ENCODE data around the gene SLC44A5.
"Not testable (repeated sequence)": the region's sequence is repeated elsewhere in the genome, so short reads cannot be mapped to it uniquely, and the experiment has no call there.

SLC44A5 gene

DNA sequence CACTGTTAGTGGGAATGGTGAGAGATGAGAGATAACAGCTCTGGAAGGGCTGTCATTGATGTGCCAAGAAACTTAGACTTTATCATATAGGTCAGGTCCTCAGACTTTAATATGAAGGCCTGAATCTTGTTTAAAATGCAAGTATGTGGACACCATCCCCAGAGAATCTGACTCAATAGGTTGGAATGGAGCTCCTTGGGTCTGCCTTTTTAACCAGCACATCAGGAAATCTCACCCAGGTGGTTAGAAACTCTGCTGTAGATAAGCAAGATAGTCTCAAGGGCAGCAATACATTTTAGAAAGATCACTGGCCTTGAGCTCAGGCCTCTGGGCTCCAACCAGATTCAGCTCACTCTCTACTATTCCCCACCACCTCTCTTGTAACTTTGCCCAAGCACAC lies 180.4 kb downstream of the SLC44A5 start:
- Histone ChIP-seq H3K4me3 (ENCODE audit: low read depth in 1 of 2, low read length in 2 of 2) (no peak overlapping the region), H3K9ac (ENCODE audit: low read length) (no peak overlapping the region), H3K27me3 (ENCODE audit: control insufficient read depth in 1 of 2, insufficient read depth in 2 of 2, low read length in 2 of 2) (no peaks in the 10 kb centered on the region), H3K27ac (ENCODE audit: low read depth, low read length) (no peak overlapping the region), H3K9me3 (ENCODE audit: low read length) (no peaks in the 10 kb centered on the region), H3K36me3 (ENCODE audit: insufficient read depth, low read length) (no peaks in the 10 kb centered on the region), H3K4me1 (ENCODE audit: insufficient read depth, low read length) (no peaks in the 10 kb centered on the region)

- Histone ChIP-seq H3K4me1 (ENCODE audit: insufficient read depth, low read length) (no peaks in the 10 kb centered on the region), H3K9ac (ENCODE audit: low read length) (no peak overlapping the region), H3K4me3 (ENCODE audit: low read depth in 1 of 2, low read length in 2 of 2) (no peak overlapping the region), H3K9me3 (ENCODE audit: low read length) (no peaks in the 10 kb centered on the region), H3K27me3 (ENCODE audit: control insufficient read depth in 1 of 2, insufficient read depth in 2 of 2, low read length in 2 of 2) (no peaks in the 10 kb centered on the region), H3K27ac (ENCODE audit: low read depth, low read length) (no peak overlapping the region), H3K36me3 (ENCODE audit: insufficient read depth, low read length) (no peaks in the 10 kb centered on the region)
These were observed 184.2 kb downstream of the SLC44A5 start for GRCh38 chr1:75426688-75427087.

- Histone ChIP-seq H3K27ac (ENCODE audit: low read depth, low read length) (no peak overlapping the region), H3K27me3 (ENCODE audit: control insufficient read depth in 1 of 2, insufficient read depth in 2 of 2, low read length in 2 of 2) (no peaks in the 10 kb centered on the region), H3K9me3 (ENCODE audit: low read length) (no peaks in the 10 kb centered on the region), H3K4me1 (ENCODE audit: insufficient read depth, low read length) (no peaks in the 10 kb centered on the region), H3K4me3 (ENCODE audit: low read depth in 1 of 2, low read length in 2 of 2) (no peak overlapping the region), H3K9ac (ENCODE audit: low read length) (no peak overlapping the region), H3K36me3 (ENCODE audit: insufficient read depth, low read length) (no peaks in the 10 kb centered on the region)
These were observed 185.8 kb downstream of the SLC44A5 start for GRCh38 chr1:75425001-75425650.

- no peak overlapping the region for H3K27ac ChIP-seq (ENCODE audit: low read depth, low read length)
These were observed 187.3 kb downstream of the SLC44A5 start for GRCh38 chr1:75423616-75424015.

DNA sequence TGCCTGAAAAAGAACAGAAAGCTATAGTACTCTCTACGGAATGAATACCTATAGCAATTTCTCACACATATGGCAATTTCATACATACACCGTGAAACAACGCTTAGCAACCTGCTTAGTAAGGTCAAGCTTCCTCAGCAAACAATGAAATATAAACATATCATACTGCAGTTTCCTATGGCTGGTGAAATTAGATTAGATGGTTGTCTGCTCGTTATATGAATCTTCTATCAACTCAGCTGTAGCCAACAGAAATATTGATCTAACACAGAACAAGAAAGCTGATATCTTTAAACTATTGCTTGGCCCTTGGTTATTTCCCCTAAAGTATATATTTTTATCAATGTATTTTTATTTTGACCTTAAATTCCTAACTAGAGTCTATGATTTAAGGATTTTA lies 187.8 kb downstream of the SLC44A5 start:
- no peak overlapping the region for H3K27ac ChIP-seq (ENCODE audit: low read depth, low read length)
- no peaks in the 10 kb centered on the region for H3K27me3 ChIP-seq (ENCODE audit: control insufficient read depth in 1 of 2, insufficient read depth in 2 of 2, low read length in 2 of 2)
- no peaks in the 10 kb centered on the region for H3K36me3 ChIP-seq (ENCODE audit: insufficient read depth, low read length)
- H3K9me3 ChIP-seq (ENCODE audit: low read length), result no peaks in the 10 kb centered on the region
- H3K4me3 ChIP-seq (ENCODE audit: low read depth in 1 of 2, low read length in 2 of 2), result no peak overlapping the region
- no peak overlapping the region for H3K9ac ChIP-seq (ENCODE audit: low read length)
- no peaks in the 10 kb centered on the region for H3K4me1 ChIP-seq (ENCODE audit: insufficient read depth, low read length)

More at GRCh38 chr1:75423616-75424015, 187.3 kb downstream of the SLC44A5 start:
- H3K9me3 ChIP-seq (ENCODE audit: low read length), result no peaks in the 10 kb centered on the region
- no peaks in the 10 kb centered on the region for H3K27me3 ChIP-seq (ENCODE audit: control insufficient read depth in 1 of 2, insufficient read depth in 2 of 2, low read length in 2 of 2)
- no peak overlapping the region for H3K9ac ChIP-seq (ENCODE audit: low read length)
- no peaks in the 10 kb centered on the region for H3K4me1 ChIP-seq (ENCODE audit: insufficient read depth, low read length)
- H3K4me3 ChIP-seq (ENCODE audit: low read depth in 1 of 2, low read length in 2 of 2), result no peak overlapping the region
- H3K36me3 ChIP-seq (ENCODE audit: insufficient read depth, low read length), result no peaks in the 10 kb centered on the region

GRCh38 chr1:75421371-75421770 lies 189.5 kb downstream of the SLC44A5 start:
- H3K27ac ChIP-seq (ENCODE audit: low read depth, low read length), result no peak overlapping the region
- H3K9ac ChIP-seq (ENCODE audit: low read length), result no peak overlapping the region
- no peaks in the 10 kb centered on the region for H3K27me3 ChIP-seq (ENCODE audit: control insufficient read depth in 1 of 2, insufficient read depth in 2 of 2, low read length in 2 of 2)
- no peaks in the 10 kb centered on the region for H3K4me1 ChIP-seq (ENCODE audit: insufficient read depth, low read length)
- no peaks in the 10 kb centered on the region for H3K36me3 ChIP-seq (ENCODE audit: insufficient read depth, low read length)
- no peaks in the 10 kb centered on the region for H3K9me3 ChIP-seq (ENCODE audit: low read length)
- H3K4me3 ChIP-seq (ENCODE audit: low read depth in 1 of 2, low read length in 2 of 2), result no peak overlapping the region

DNA sequence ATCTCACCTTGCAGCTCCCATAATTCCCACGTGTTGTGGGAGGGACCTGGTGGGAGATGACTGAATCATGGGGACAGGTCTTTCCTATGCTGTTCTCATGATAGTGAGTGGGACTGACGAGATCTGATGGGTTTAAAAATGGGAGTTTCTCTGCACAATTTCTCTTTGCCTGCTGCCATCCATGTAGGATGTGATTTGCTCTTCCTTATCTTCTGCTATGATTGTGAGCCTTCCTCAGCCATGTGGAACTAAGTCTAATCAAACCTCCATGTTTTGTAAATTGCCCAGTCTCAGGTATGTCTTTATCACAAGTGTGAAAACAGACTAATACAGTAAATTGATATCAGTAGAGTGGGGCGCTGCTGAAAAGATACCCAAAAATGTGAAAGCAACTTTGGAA lies 195.7 kb downstream of the SLC44A5 start:
- Histone ChIP-seq H3K27ac (ENCODE audit: low read depth, low read length) (no peak overlapping the region), H3K4me1 (ENCODE audit: insufficient read depth, low read length) (no peaks in the 10 kb centered on the region), H3K27me3 (ENCODE audit: control insufficient read depth in 1 of 2, insufficient read depth in 2 of 2, low read length in 2 of 2) (no peaks in the 10 kb centered on the region), H3K9me3 (ENCODE audit: low read length) (no peaks in the 10 kb centered on the region), H3K9ac (ENCODE audit: low read length) (no peak overlapping the region), H3K36me3 (ENCODE audit: insufficient read depth, low read length) (no peaks in the 10 kb centered on the region), H3K4me3 (ENCODE audit: low read depth in 1 of 2, low read length in 2 of 2) (no peak overlapping the region)

- Histone ChIP-seq H3K27ac (ENCODE audit: low read depth, low read length) (no peak overlapping the region), H3K4me1 (ENCODE audit: insufficient read depth, low read length) (no peaks in the 10 kb centered on the region), H3K4me3 (ENCODE audit: low read depth in 1 of 2, low read length in 2 of 2) (no peak overlapping the region), H3K9me3 (ENCODE audit: low read length) (no peaks in the 10 kb centered on the region), H3K36me3 (ENCODE audit: insufficient read depth, low read length) (no peaks in the 10 kb centered on the region), H3K9ac (ENCODE audit: low read length) (no peak overlapping the region), H3K27me3 (ENCODE audit: control insufficient read depth in 1 of 2, insufficient read depth in 2 of 2, low read length in 2 of 2) (no peaks in the 10 kb centered on the region)
These were observed 198.3 kb downstream of the SLC44A5 start for GRCh38 chr1:75412616-75413015.

DNA sequence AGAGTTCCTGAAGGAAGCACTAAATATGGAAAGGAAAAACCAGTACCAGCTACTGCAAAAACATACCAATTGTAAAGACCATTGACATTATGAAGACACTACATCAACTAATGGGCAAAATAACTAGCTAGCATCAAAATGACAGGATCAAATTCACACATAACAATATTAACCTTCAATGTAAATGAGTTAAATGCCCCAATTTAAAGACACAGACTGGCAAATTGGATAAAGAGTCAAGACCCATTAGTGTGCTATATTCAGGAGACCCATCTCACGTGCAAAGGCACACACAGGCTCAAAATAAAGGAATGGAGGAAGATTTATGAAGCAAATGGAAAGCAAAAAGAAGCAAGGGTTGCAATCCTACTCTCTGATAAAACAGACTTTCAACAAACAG lies 206.2 kb downstream of the SLC44A5 start:
- not testable (repeated sequence) for H3K9ac ChIP-seq (ENCODE audit: low read length); H3K4me1 ChIP-seq (ENCODE audit: insufficient read depth, low read length); H3K27ac ChIP-seq (ENCODE audit: low read depth, low read length); H3K4me3 ChIP-seq (ENCODE audit: low read depth in 1 of 2, low read length in 2 of 2); H3K9me3 ChIP-seq (ENCODE audit: low read length); H3K27me3 ChIP-seq (ENCODE audit: control insufficient read depth in 1 of 2, insufficient read depth in 2 of 2, low read length in 2 of 2); H3K36me3 ChIP-seq (ENCODE audit: insufficient read depth, low read length)

- H3K27ac ChIP-seq (ENCODE audit: low read depth, low read length); H3K36me3 ChIP-seq (ENCODE audit: insufficient read depth, low read length); H3K27me3 ChIP-seq (ENCODE audit: control insufficient read depth in 1 of 2, insufficient read depth in 2 of 2, low read length in 2 of 2); H3K9ac ChIP-seq (ENCODE audit: low read length); H3K9me3 ChIP-seq (ENCODE audit: low read length); H3K4me3 ChIP-seq (ENCODE audit: low read depth in 1 of 2, low read length in 2 of 2); H3K4me1 ChIP-seq (ENCODE audit: insufficient read depth, low read length): not testable (repeated sequence)
These were observed 207.7 kb downstream of the SLC44A5 start for GRCh38 chr1:75403147-75403646.

- Histone ChIP-seq H3K27me3 (ENCODE audit: control insufficient read depth in 1 of 2, insufficient read depth in 2 of 2, low read length in 2 of 2) (no peaks in the 10 kb centered on the region), H3K9ac (ENCODE audit: low read length) (no peak overlapping the region), H3K36me3 (ENCODE audit: insufficient read depth, low read length) (no peaks in the 10 kb centered on the region), H3K9me3 (ENCODE audit: low read length) (no peaks in the 10 kb centered on the region), H3K27ac (ENCODE audit: low read depth, low read length) (no peak overlapping the region), H3K4me1 (ENCODE audit: insufficient read depth, low read length) (no peaks in the 10 kb centered on the region), H3K4me3 (ENCODE audit: low read depth in 1 of 2, low read length in 2 of 2) (no peak overlapping the region)
These were observed 210.2 kb downstream of the SLC44A5 start for GRCh38 chr1:75400716-75401115.

GRCh38 chr1:75396745-75397144 lies 214.2 kb downstream of the SLC44A5 start:
- Histone ChIP-seq H3K4me1 (ENCODE audit: insufficient read depth, low read length) (no peaks in the 10 kb centered on the region), H3K4me3 (ENCODE audit: low read depth in 1 of 2, low read length in 2 of 2) (no peak overlapping the region), H3K36me3 (ENCODE audit: insufficient read depth, low read length) (no peaks in the 10 kb centered on the region)

More at GRCh38 chr1:75396745-75397144, 214.2 kb downstream of the SLC44A5 start:
- Histone ChIP-seq H3K27ac (ENCODE audit: low read depth, low read length) (no peak overlapping the region), H3K9me3 (ENCODE audit: low read length) (no peaks in the 10 kb centered on the region), H3K9ac (ENCODE audit: low read length) (no peak overlapping the region), H3K27me3 (ENCODE audit: control insufficient read depth in 1 of 2, insufficient read depth in 2 of 2, low read length in 2 of 2) (no peaks in the 10 kb centered on the region)

All from muscle layer of colon (tissue), 2 donors.